Activated CD4-positive, alpha-beta memory T cell treated with anti-CD3 and anti-CD28 coated beads for 36 hours (primary cell): ENCODE measurements around the gene INMT. TPM values are rescaled to one million over a fixed set of nuclear protein-coding genes. Genes with fewer than 3 reads are reported as not detected.

ENCODE experiments used
- CTCF ChIA-PET: fragments of 350-600 bp; sonication (Branson Sonifier 250); formaldehyde crosslinking; loops from one replicate; lab custom pipeline; 2021; ENCODE audit warnings: antibody characterized with exemption, inconsistent platforms; lab: Charles Lee
- POLR2A ChIA-PET: fragments of 350-600 bp; sonication (Branson Sonifier 250); formaldehyde crosslinking; loops from one replicate; lab custom pipeline; 2021; ENCODE audit warnings: antibody characterized with exemption; lab: Charles Lee
- DNase-seq: peaks from one replicate; pipeline ENCODE4 v3.0.0-alpha.2; 2020
- H3K27ac Mint-ChIP-seq: one replicate; pipeline ENCODE4 v1.8.0; 2021; ENCODE audit warnings: mixed read lengths
- H3K27me3 Mint-ChIP-seq: one replicate; pipeline ENCODE4 v1.8.0; 2021; ENCODE audit warnings: mixed read lengths
- H3K36me3 Mint-ChIP-seq: one replicate; pipeline ENCODE4 v1.8.0; 2021; ENCODE audit warnings: mixed read lengths
- H3K4me1 Mint-ChIP-seq: one replicate; pipeline ENCODE4 v1.8.0; 2021; ENCODE audit warnings: low read depth, mixed read lengths
- H3K4me3 Mint-ChIP-seq: one replicate; pipeline ENCODE4 v1.8.0; 2021; ENCODE audit warnings: mild to moderate bottlenecking, mixed read lengths
- H3K9me3 Mint-ChIP-seq: one replicate; pipeline ENCODE4 v1.8.0; 2021; ENCODE audit warnings: mixed read lengths
- intact Hi-C: fragments of 100-400 bp; cut with micrococcal nuclease; formaldehyde crosslinking; loops from one replicate; pipeline ENCODE4 v1.15.1; 2023
- total RNA-seq, 2 experiments: library from RNA; stranded (reverse); gene quantifications; one replicate each; pipeline ENCODE4 v1.2.3, GENCODE V29; 2021

INMT gene
- total RNA-seq, 2 experiments from 2014 or later, result not detected

DNA sequence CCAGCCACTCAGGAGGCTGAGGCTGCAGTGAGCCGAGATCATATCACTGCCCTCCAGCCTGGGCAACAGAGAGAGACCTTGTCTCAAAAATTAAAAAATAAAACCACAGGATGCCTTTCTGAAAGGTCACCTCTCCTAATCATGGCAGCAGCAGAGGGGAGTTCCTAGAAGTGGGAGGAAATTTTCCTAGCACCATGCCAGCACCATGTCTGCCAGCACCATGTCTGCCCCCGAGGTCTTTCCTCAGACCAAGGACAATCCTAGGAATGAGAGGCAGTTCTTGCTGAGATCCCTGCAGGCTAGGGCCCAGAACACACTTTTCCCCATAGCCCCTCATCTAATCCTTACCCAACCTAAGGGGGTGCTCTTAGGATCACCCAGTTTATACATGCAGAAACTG, 22.3 kb upstream of the INMT start:
- Mint-ChIP-seq H3K4me1 (peaks cover 44% of the 10 kb centered on the region), H3K9me3 (no peaks in the 10 kb centered on the region), H3K36me3 (no peaks in the 10 kb centered on the region), H3K27ac (no peak overlapping the region), H3K27me3 (no peaks in the 10 kb centered on the region), H3K4me3 (no peak overlapping the region)
- ChIA-PET CTCF (interaction anchor here (5.5 kb wide), 1 partner anchor 10 kb away, joined by 48 read pairs; no protein-coding TSS in a partner anchor), POLR2A (no interaction called here)
- intact Hi-C loops, result loop anchor here (10.0 kb wide), 1 partner anchor 105 kb away; no protein-coding TSS in a partner anchor
- DNase-seq, result no peak

DNA sequence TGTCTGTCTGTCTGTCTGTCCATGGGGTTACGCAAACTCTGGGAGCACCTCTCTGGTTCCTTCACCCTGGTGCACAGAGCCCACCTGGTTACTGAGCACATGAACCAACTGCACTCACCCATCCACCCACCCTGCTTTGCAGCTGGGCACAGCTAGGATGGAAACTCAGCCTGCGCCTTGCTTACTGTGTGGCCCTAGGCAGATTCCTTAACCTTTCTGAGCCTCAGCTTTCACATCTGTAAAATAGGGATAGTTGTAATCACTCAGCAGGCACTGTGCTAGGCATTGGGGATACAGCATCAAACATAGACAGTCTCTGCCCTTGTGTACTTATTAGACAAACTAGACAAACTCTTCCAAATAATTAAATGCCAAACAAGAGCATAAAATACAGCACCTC, 21.8 kb upstream of the INMT start:
- ChIA-PET CTCF (interaction anchor here (5.5 kb wide), 1 partner anchor 10 kb away, joined by 48 read pairs; no protein-coding TSS in a partner anchor), POLR2A (no interaction called here)
- no peak for DNase-seq
- Mint-ChIP-seq H3K27me3 (no peaks in the 10 kb centered on the region), H3K36me3 (no peaks in the 10 kb centered on the region), H3K4me3 (no peak overlapping the region), H3K9me3 (no peaks in the 10 kb centered on the region), H3K27ac (no peak overlapping the region), H3K4me1 (peaks cover 44% of the 10 kb centered on the region)
- intact Hi-C loops, result loop anchor here (10.0 kb wide), 1 partner anchor 105 kb away; no protein-coding TSS in a partner anchor

DNA sequence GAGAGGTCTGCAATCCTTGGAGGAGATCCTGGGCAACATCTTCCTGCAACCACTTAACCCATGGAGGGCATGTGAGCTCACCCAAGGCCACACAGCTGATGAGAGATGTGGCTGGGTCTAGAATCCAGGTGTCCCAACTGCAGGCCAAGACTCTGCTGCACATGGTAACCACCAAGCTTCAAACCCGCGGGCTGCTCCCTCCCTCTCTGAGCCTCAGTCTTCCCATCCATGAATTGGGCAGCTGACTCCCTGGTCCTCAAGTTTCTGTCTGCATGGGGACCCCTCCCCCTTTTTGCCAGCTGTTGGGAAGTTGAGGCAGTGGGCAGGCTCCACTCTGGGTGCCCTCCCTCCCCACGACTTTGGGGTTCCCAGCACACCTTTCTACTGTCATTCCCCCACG, 20.9 kb upstream of the INMT start:
- Mint-ChIP-seq H3K27ac (no peak overlapping the region), H3K9me3 (no peaks in the 10 kb centered on the region), H3K36me3 (no peaks in the 10 kb centered on the region), H3K4me3 (no peak overlapping the region), H3K4me1 (peaks cover 38% of the 10 kb centered on the region), H3K27me3 (no peaks in the 10 kb centered on the region)
- CTCF ChIA-PET, result interaction anchor here (0.9 to 5.5 kb wide), 2 partner anchors 9 to 184 kb away, joined by 3 to 48 read pairs; no protein-coding TSS in a partner anchor
- POLR2A ChIA-PET, result no interaction called here
- DNase-seq, result no peak
- intact Hi-C loops, result loop anchor here (10.0 kb wide), 1 partner anchor 106 kb away; no protein-coding TSS in a partner anchor

DNA sequence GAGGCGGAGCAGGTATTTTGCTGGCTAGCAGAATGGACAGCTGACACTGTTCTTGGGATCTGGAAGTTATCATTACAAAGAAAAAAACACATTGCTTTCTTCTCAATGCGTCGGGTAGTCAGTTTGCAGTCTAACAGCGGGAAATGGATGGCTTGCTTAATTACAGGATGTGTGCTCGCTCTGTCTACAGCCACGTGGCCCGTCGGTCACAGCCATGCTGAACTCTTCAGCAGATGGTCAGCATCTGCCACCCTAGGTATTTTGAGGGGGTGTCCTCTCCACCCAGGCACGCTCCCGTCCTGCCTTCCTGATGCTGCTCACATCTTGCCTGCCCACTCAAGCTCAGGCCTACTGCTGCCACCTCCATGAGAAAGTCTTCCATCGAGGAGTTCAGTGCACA, 20.4 kb upstream of the INMT start:
- intact Hi-C loops, result loop anchor here (10.0 kb wide), 1 partner anchor 107 kb away; no protein-coding TSS in a partner anchor
- POLR2A ChIA-PET, result no interaction called here
- Mint-ChIP-seq H3K36me3 (no peaks in the 10 kb centered on the region), H3K9me3 (no peaks in the 10 kb centered on the region), H3K27me3 (no peaks in the 10 kb centered on the region), H3K4me3 (no peak overlapping the region), H3K4me1 (peaks cover 33% of the 10 kb centered on the region), H3K27ac (peak overlapping the region; percentile 50)
- no peak for DNase-seq
- CTCF ChIA-PET, result interaction anchor here (5.5 kb wide), 1 partner anchor 8 kb away, joined by 48 read pairs; no protein-coding TSS in a partner anchor

DNA sequence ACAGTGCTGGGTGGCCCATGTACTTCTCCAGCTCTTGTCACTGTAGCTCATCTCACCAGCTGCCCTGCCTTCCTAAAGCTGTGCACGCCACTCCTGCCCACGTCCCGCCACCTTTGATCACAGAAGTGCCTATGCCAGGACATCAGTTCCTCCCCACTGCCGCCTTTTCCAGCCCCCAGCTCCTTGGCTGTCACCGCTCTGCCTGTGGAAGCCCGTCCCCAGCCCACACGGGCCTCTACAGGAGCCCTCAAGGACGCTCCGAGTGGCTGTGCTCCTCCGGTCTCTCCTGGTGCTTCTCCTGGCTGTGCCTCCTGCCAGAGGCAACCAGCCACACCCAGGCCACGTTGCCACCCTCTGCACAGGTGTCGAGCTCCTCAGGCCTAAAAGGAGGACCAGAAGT, 19.3 kb upstream of the INMT start:
- Mint-ChIP-seq H3K27ac (peak overlapping the region; percentile 20), H3K9me3 (no peaks in the 10 kb centered on the region), H3K36me3 (no peaks in the 10 kb centered on the region), H3K27me3 (no peaks in the 10 kb centered on the region), H3K4me3 (no peak overlapping the region), H3K4me1 (peaks cover 29% of the 10 kb centered on the region)
- intact Hi-C loops, result loop anchor here (10.0 kb wide), 1 partner anchor 108 kb away; no protein-coding TSS in a partner anchor
- ChIA-PET POLR2A (no interaction called here), CTCF (no interaction called here)
- DNase-seq, result no peak

DNA sequence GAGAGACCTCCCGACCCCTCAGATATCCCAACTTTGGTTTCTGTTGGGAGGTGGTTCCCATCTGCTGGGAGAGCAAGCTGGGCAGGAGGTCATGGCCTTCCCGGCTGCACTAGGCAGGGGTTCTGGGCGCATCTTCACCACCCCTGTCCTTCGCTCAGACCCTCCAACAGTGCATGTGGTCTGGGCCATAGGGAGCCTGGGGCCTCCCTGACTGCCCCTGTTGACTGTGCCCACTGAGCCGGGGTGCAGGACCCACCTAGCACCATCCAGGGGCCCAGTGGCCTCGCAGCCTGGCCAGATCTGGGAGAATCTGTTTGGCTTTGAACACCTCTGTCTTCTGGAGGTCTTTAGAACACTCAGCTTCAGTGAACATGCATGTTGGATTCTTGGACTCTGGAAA, 18.7 kb upstream of the INMT start:
- ChIA-PET POLR2A (no interaction called here), CTCF (no interaction called here)
- no peaks in the 10 kb centered on the region for H3K9me3 Mint-ChIP-seq
- intact Hi-C loops, result loop anchor here (10.0 kb wide), 1 partner anchor 108 kb away; no protein-coding TSS in a partner anchor
- H3K4me3 Mint-ChIP-seq, result no peak overlapping the region
- no peak for DNase-seq
- H3K27me3 Mint-ChIP-seq, result no peaks in the 10 kb centered on the region
- peaks cover 29% of the 10 kb centered on the region for H3K4me1 Mint-ChIP-seq
- H3K27ac Mint-ChIP-seq, result no peak overlapping the region
- no peaks in the 10 kb centered on the region for H3K36me3 Mint-ChIP-seq

DNA sequence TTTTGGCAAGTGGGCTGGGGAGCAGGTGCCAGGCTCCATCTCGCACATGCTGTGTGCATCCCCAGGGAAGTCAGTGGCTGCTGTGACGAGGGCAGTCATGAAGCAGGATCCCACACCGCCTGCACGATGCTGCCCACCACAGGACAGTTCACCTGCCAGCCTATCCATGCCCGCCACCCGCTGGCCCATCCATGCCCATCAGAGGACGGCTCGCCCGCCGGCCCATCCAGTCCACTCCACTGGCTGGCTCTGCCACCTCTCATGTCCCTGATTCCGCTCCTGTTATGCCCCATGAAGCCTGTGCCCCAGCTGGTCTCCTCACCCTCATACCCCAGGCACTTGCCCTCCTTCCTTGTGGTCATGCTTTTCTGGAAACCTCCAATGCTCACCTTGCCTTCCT, 18.2 kb upstream of the INMT start:
- H3K36me3 Mint-ChIP-seq, result no peaks in the 10 kb centered on the region
- no peak for DNase-seq
- H3K4me3 Mint-ChIP-seq, result peak overlapping the region; percentile 12
- POLR2A ChIA-PET, result no interaction called here
- H3K27ac Mint-ChIP-seq, result no peak overlapping the region
- intact Hi-C loops, result loop anchor here (10.0 kb wide), 1 partner anchor 109 kb away; no protein-coding TSS in a partner anchor
- CTCF ChIA-PET, result no interaction called here
- H3K9me3 Mint-ChIP-seq, result no peaks in the 10 kb centered on the region
- H3K27me3 Mint-ChIP-seq, result no peaks in the 10 kb centered on the region
- H3K4me1 Mint-ChIP-seq, result peaks cover 29% of the 10 kb centered on the region

DNA sequence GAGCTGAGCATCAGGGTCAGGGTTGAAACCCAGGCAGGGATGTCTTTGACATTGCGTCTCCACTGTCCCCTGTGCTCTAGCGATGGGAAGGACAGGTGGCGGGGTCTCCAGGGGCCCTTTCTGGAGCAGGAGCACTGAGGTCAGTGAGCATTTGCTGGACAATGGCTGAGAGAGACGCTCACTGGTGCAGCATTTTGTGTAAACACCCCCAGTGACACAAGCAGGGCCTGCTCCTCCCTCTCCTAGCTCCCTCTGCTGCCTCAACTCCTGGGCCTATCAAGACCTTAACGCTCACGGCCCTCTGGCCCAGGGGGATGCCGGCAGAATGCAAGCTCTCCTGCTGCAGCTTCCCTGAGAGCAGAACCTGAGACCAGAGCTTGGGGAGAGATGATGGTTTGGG, 17.4 kb upstream of the INMT start:
- ChIA-PET POLR2A (no interaction called here), CTCF (no interaction called here)
- DNase-seq, result no peak
- H3K9me3 Mint-ChIP-seq, result no peaks in the 10 kb centered on the region
- no peak overlapping the region for H3K27ac Mint-ChIP-seq
- no peaks in the 10 kb centered on the region for H3K36me3 Mint-ChIP-seq
- H3K27me3 Mint-ChIP-seq, result no peaks in the 10 kb centered on the region
- no peak overlapping the region for H3K4me3 Mint-ChIP-seq
- intact Hi-C loops, result loop anchor here (10.0 kb wide), 1 partner anchor 110 kb away; no protein-coding TSS in a partner anchor
- H3K4me1 Mint-ChIP-seq, result peaks cover 31% of the 10 kb centered on the region

DNA sequence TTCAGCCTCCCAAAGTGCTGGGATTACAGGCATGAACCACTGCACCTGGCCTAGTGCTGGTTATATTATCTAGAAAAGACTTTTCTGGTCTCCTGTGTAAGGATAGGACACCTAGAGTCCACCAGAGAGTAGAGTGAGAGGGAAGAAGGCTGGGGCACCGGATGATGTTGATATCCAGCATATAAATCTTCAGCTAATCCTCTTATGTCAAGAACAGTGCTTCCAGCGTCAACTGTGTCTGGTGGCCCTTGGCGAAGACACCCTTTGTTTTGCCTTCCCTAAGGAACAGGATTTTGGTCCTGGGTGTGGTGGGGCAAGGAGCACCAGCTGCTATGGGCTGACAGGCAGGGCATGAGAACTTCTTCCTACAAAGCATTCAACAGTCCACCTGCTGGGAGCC, 16.3 kb upstream of the INMT start:
- Mint-ChIP-seq H3K4me1 (peaks cover 39% of the 10 kb centered on the region), H3K27me3 (no peaks in the 10 kb centered on the region), H3K36me3 (no peaks in the 10 kb centered on the region), H3K27ac (no peak overlapping the region), H3K9me3 (no peaks in the 10 kb centered on the region), H3K4me3 (no peak overlapping the region)
- DNase-seq, result no peak
- intact Hi-C loops, result loop anchor here (5.0 to 10.0 kb wide), 2 partner anchors 111 to 573 kb away; no protein-coding TSS in a partner anchor
- ChIA-PET POLR2A (no interaction called here), CTCF (no interaction called here)

DNA sequence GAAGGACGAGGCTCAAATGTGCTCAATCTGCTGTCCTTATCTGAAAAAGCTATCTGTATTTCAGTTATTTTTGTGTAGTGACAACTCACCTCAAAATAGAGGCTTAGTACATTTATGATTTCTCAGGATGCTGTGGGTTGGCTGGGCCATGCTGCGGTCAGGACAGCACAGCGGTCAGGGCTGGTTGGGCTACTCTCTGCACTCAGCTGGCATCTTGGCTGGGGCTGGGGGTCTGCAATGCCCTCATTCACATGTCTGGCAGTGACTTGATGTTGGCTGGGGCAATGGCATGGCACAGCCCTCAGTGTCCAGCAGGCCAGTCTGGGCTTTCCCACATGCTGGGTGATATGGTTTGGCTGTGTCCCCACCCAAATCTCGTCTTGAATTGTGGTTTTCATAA, 15.6 kb upstream of the INMT start:
- ChIA-PET CTCF (no interaction called here), POLR2A (no interaction called here)
- no peak for DNase-seq
- Mint-ChIP-seq H3K4me3 (no peak overlapping the region), H3K4me1 (peaks cover 39% of the 10 kb centered on the region), H3K27me3 (no peaks in the 10 kb centered on the region), H3K27ac (no peak overlapping the region), H3K36me3 (no peaks in the 10 kb centered on the region), H3K9me3 (no peaks in the 10 kb centered on the region)
- intact Hi-C loops, result loop anchor here (5.0 to 10.0 kb wide), 2 partner anchors 111 to 574 kb away; no protein-coding TSS in a partner anchor

DNA sequence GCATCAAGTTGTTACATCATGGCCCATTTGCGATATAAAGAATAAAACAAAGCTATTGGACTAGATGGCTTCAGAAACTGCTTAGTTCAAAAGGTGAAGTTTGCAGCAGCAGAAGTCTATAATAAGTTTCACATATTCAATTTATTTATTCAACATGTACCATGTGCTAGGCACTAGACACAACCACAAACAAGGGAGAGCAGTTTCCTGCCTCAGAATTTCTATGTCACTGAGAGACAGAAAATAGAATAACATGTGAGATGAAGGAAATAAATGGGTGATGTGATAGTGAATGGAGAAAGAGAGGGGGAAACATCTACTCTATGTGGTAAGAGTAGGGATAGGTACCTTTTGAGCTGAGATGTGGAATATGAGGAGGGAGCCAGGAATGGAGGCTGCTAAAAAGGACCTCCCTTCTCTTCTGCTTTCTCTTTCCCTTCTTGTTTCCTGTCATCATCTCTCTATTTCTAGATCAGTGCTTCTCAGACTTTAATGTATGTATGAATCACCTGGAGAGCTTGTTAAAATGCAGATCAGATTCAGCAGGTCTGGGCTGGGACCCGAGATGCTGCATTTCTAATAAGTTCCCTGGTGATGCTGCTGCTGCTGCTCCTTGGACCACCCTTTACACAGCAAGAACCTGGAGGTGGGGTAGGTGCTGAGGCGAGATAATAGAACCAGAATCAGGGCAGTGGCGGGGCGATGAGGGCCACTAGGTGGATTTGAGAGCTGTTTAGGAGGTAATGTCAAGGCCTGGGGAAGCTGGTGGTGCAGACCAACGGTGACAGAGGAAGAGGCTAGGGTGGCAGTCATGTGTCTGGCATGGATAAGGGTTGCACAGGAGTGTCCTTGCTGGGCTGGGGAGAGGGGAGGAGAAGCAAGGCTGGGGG, 13.7 kb upstream of the INMT start:
- no peak overlapping the region for H3K4me3 Mint-ChIP-seq
- peak overlapping the region; percentile 68 for H3K27ac Mint-ChIP-seq
- intact Hi-C loops, result loop anchor here (1.0 to 10.0 kb wide), 4 partner anchors 11 to 576 kb away; partner anchors contain the start of gene GGCT
- POLR2A ChIA-PET, result interaction anchor here (0.8 to 1.2 kb wide), 2 partner anchors 11 to 56 kb away, joined by 3 read pairs; partner anchors contain the start of gene CRHR2
- H3K9me3 Mint-ChIP-seq, result no peaks in the 10 kb centered on the region
- H3K4me1 Mint-ChIP-seq, result peaks cover 32% of the 10 kb centered on the region
- peak; percentile 34 for DNase-seq
- no peaks in the 10 kb centered on the region for H3K27me3 Mint-ChIP-seq
- CTCF ChIA-PET, result interaction anchor here (0.8 to 5.8 kb wide), 11 partner anchors 9 to 227 kb away, joined by 3 to 48 read pairs (median 4); partner anchors contain the start of gene CRHR2
- no peaks in the 10 kb centered on the region for H3K36me3 Mint-ChIP-seq

DNA sequence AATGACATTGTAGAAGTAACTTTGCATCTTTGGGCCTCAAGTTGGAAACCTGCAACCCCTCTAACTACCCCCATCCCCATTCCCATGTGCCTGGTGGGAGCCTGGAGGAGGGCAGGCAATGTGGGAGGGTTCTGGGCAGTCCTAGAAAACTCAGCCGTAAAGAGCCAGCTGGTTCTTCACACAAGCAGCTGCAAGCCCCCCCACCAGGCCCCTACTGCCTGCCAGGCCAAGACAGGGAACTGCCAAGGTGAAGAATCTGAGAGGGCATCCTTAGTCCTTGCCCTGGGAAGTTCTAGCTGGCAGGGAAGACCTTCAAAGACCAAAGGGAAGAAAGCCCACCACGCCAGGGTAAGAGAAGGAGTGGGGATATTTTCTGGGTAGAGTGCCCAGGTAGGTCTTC, 12.2 kb upstream of the INMT start:
- Mint-ChIP-seq H3K36me3 (no peaks in the 10 kb centered on the region), H3K27me3 (no peaks in the 10 kb centered on the region), H3K27ac (no peak overlapping the region), H3K4me3 (no peak overlapping the region), H3K4me1 (peaks cover 38% of the 10 kb centered on the region), H3K9me3 (no peaks in the 10 kb centered on the region)
- ChIA-PET CTCF (interaction anchor here (0.6 to 5.8 kb wide), 36 partner anchors 10 to 262 kb away, joined by 3 to 48 read pairs (median 4); partner anchors contain the start of genes CRHR2 and NOD1), POLR2A (no interaction called here)
- intact Hi-C loops, result loop anchor here (1.0 to 10.0 kb wide), 8 partner anchors 37 to 577 kb away; partner anchors contain the start of genes CRHR2 and GGCT
- no peak for DNase-seq
